ENCODE results near the gene CNOT10. TPM values are rescaled to one million over a fixed set of nuclear protein-coding genes. Genes with fewer than 3 reads are reported as not detected.
"Not testable (repeated sequence)": the region's sequence is repeated elsewhere in the genome, so short reads cannot be mapped to it uniquely, and the experiment has no call there.

The CNOT10 gene
- total RNA-seq, 4 donors from 2014 or later, result 12.7 to 24.2 (median 19.7) TPM

GRCh38 chr3:32781211-32781968 is 96.4 kb downstream of the CNOT10 start:
- Histone ChIP-seq H3K36me3 (no peaks in the 10 kb centered on the region), H3K27me3 (peaks cover 0 to 4% (median 0%) of the 10 kb centered on the region in 4 donors), H3K9me3 (no peaks in the 10 kb centered on the region), H3K4me1 (peaks cover 6 to 15% (median 6%) of the 10 kb centered on the region in 3 donors), H3K4me3 (peak overlapping the region; percentile 45 to 68 (median 54)), H3K27ac (peak overlapping the region in 1 of 4 donors; percentile 11)
- no peak for DNase-seq
- intact Hi-C loops (cut with DNase I), result no loop called here
- no peak for TF ChIP-seq POLR2A (IDR thresholded peaks at IDR 0.05)
- peak; percentile 36 to 75 (median 60) for TF ChIP-seq CTCF (IDR thresholded peaks at IDR 0.05)
- WGBS, 2 donors, result 2 to 3% methylated on average over 15 to 37 of the region's 59 CpGs

- intact Hi-C loops (cut with DNase I); H3K27ac ChIP-seq; H3K36me3 ChIP-seq; H3K9me3 ChIP-seq; H3K27me3 ChIP-seq; DNase-seq: not testable (repeated sequence)
- Histone ChIP-seq H3K4me3 (peak overlapping the region in 2 of 4 donors; percentile 51 to 57), H3K4me1 (peaks cover 6 to 15% (median 6%) of the 10 kb centered on the region in 3 donors)
- 86 to 88% methylated on average over 9 of the region's 9 CpGs for WGBS, 2 donors
These were observed 96.9 kb downstream of the CNOT10 start for GRCh38 chr3:32781969-32782270.

- H3K4me3 ChIP-seq, result no peak overlapping the region
- 85 to 92% methylated on average over 3 of the region's 3 CpGs for WGBS, 2 donors
- no peak for DNase-seq
- H3K4me1 ChIP-seq, result peaks cover 6 to 15% (median 6%) of the 10 kb centered on the region in 3 donors
- H3K36me3 ChIP-seq, result no peaks in the 10 kb centered on the region
- no peak overlapping the region for H3K27ac ChIP-seq
- H3K9me3 ChIP-seq, result no peaks in the 10 kb centered on the region
- H3K27me3 ChIP-seq, result peaks cover 0 to 4% (median 0%) of the 10 kb centered on the region in 4 donors
- TF ChIP-seq CTCF (IDR thresholded peaks at IDR 0.05) (no peak), POLR2A (IDR thresholded peaks at IDR 0.05) (no peak)
- intact Hi-C loops (cut with DNase I), result no loop called here
These were observed 97.4 kb downstream of the CNOT10 start for GRCh38 chr3:32782407-32782806.

- 56 to 65% methylated on average over 3 of the region's 3 CpGs for WGBS, 2 donors
These were observed 106.8 kb downstream of the CNOT10 start for GRCh38 chr3:32791833-32792232.

GRCh38 chr3:32794487-32795308 is 109.7 kb downstream of the CNOT10 start:
- Histone ChIP-seq H3K4me1 (no peaks in the 10 kb centered on the region), H3K27ac (no peak overlapping the region), H3K9me3 (no peaks in the 10 kb centered on the region), H3K27me3 (peaks cover 0 to 5% (median 0%) of the 10 kb centered on the region in 4 donors), H3K4me3 (no peak overlapping the region), H3K36me3 (no peaks in the 10 kb centered on the region)
- TF ChIP-seq CTCF (IDR thresholded peaks at IDR 0.05) (no peak), POLR2A (IDR thresholded peaks at IDR 0.05) (no peak)
- DNase-seq, result no peak
- WGBS, 2 donors, result 70 to 72% methylated on average over 8 of the region's 8 CpGs
- intact Hi-C loops (cut with DNase I), result no loop called here

More at GRCh38 chr3:32791833-32792232, 106.8 kb downstream of the CNOT10 start:
- Histone ChIP-seq H3K27ac (no peak overlapping the region), H3K27me3 (no peaks in the 10 kb centered on the region), H3K4me1 (no peaks in the 10 kb centered on the region), H3K9me3 (no peaks in the 10 kb centered on the region), H3K36me3 (no peaks in the 10 kb centered on the region), H3K4me3 (no peak overlapping the region)
- TF ChIP-seq CTCF (IDR thresholded peaks at IDR 0.05) (no peak), POLR2A (IDR thresholded peaks at IDR 0.05) (no peak)
- DNase-seq, result no peak
- intact Hi-C loops (cut with DNase I), result no loop called here

GRCh38 chr3:32796384-32796950 is 111.5 kb downstream of the CNOT10 start:
- H3K36me3 ChIP-seq; H3K9me3 ChIP-seq; H3K4me1 ChIP-seq; intact Hi-C loops (cut with DNase I); H3K27me3 ChIP-seq; H3K27ac ChIP-seq; DNase-seq; H3K4me3 ChIP-seq: not testable (repeated sequence)
- WGBS, 2 donors, result 75 to 77% methylated on average over 9 of the region's 11 CpGs

Data from esophagus squamous epithelium (tissue), 5 donors.